HG02623 (cell line): Measurements from ENCODE around the gene HLTF.
A peak's percentile ranks its signal among the peaks of the same experiment; 100 is the strongest.
"Not testable (repeated sequence)": the region's sequence is repeated elsewhere in the genome, so short reads cannot be mapped to it uniquely, and the experiment has no call there.

Source experiments
- ATAC-seq: cut with Tn5 transposase; IDR thresholded peaks from one replicate; pipeline ENCODE4 v1.9.1; 2021; ENCODE audit warnings: moderate library complexity; ENCODE audit not compliant: unreplicated experiment

The HLTF gene, protein sequence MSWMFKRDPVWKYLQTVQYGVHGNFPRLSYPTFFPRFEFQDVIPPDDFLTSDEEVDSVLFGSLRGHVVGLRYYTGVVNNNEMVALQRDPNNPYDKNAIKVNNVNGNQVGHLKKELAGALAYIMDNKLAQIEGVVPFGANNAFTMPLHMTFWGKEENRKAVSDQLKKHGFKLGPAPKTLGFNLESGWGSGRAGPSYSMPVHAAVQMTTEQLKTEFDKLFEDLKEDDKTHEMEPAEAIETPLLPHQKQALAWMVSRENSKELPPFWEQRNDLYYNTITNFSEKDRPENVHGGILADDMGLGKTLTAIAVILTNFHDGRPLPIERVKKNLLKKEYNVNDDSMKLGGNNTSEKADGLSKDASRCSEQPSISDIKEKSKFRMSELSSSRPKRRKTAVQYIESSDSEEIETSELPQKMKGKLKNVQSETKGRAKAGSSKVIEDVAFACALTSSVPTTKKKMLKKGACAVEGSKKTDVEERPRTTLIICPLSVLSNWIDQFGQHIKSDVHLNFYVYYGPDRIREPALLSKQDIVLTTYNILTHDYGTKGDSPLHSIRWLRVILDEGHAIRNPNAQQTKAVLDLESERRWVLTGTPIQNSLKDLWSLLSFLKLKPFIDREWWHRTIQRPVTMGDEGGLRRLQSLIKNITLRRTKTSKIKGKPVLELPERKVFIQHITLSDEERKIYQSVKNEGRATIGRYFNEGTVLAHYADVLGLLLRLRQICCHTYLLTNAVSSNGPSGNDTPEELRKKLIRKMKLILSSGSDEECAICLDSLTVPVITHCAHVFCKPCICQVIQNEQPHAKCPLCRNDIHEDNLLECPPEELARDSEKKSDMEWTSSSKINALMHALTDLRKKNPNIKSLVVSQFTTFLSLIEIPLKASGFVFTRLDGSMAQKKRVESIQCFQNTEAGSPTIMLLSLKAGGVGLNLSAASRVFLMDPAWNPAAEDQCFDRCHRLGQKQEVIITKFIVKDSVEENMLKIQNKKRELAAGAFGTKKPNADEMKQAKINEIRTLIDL

GRCh38 chr3:149086232-149086988 lies at the start of gene HLTF:
Gene HLTF (minus strand): TSS chr3:149086533. CDS start chr3:149086336, 197 bp downstream.
- peak; percentile 99 for ATAC-seq

- no peak for ATAC-seq
These were observed 48.2 kb upstream of the HLTF start for GRCh38 chr3:149134575-149134974.

GRCh38 chr3:149131589-149131988 lies 45.3 kb upstream of the HLTF start:
- no peak for ATAC-seq

DNA sequence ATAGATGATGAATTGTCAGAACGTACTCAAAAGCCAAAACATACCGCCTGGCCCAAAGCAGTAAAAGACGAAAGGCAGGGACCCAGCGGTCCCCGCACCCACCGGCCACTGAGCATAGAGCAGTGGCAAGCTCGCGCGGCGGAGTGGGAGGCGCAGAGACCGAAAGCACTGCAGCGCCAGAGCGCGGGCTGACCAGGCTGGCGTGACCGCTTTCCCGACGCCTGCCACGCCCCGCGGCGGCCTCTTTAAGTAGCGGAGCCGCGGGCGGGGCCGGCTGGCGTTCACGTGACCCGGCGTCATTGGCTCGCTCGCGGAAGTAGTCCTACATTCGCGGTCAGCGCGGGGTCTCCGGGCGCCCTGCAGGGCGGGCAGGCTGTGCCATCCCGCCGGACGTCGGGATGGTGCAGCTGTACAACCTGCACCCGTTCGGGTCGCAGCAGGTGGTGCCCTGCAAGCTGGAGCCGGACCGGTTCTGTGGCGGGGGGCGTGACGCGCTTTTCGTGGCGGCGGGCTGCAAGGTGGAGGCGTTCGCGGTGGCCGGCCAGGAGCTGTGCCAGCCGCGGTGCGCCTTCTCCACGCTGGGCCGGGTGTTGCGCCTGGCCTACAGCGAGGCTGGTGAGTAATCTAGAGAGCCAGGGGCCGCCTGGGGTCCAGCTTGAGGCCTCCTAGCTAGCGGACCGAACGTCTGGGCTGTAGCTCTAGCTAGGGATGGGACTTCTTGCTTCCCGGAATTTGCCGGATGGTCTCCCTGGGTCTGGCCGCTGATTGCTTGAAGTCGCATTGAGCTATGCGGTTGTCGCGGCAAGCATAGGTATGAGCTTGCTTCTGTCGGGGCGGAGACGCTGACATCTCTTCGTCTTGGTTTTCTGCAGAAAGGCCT lies 43.2 kb upstream of the HLTF start, which contains the start of gene HPS3:
TSS of gene HPS3 (plus strand) at position 313 of the 880 bp plus-strand sequence. CDS start at position 399, 86 bp downstream.
- ATAC-seq, result peak; percentile 92

- ATAC-seq, result no peak
These were observed 42.5 kb upstream of the HLTF start for GRCh38 chr3:149128821-149129220.

GRCh38 chr3:149122721-149123578 lies 36.6 kb upstream of the HLTF start:
- ATAC-seq, result no peak

DNA sequence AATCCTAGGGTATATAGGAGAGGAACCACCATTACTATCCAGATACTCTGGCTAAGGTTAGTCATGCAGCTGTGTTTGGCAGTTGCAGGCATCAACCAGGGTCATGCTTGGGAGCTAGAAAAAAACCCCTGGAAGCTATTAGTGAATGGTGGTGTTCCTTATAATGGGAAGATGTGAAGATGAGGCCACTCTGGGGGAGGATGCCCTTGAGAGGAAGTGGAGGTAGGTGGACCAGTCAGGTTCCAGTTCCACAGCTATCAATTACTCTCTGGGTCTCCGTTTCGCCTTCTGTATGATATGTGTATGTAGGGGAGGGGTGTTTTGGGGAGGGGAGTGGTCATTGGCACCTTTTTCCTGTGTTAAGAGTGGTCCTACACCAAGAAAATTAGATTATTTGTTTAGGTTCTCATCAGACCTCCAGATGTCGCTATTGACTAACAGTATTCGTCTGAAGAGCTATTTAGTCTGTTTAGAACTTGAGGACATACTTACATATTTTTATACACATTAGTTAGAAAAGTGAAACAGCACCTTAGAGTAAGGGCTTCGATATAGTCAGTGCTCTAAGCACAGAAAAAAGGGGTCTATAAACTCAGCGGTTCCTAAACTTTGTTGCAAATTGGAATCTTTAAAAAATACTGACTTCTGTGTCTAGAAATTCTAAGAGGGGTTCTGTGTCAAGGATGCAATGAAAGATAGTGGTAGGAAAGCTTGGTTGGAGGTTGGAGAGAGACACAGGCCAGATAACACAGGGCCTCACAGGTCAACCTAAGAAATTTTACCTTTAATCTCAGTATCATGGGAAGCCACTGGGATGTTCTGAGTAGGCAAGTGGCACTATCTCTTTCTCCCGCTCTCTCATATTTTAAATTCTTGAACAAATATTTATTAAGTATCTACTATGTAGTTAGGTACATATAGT lies 34.0 kb upstream of the HLTF start:
- ATAC-seq, result peak; percentile 57

DNA sequence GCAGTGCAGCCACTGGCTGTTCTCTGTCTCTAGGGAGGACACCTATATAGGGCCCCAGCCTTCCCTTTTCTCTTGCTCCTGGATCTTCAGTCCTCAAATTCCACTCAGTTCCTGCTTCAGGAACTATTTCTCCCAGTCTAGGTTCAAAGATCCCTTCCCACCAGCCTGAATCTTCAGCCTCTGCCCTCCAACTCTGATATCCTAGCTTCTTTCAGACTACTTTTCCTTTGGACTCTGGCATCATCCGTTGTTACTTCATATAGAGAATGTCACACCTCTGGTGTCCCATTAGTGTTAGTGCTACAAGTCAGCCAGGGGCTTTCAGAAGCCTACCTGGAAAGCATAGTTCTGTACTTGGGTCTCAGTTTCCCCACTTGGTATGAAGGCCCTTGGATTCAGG lies 33.1 kb upstream of the HLTF start:
- ATAC-seq, result no peak

GRCh38 chr3:149118724-149119123 lies 32.4 kb upstream of the HLTF start:
- ATAC-seq, result no peak

DNA sequence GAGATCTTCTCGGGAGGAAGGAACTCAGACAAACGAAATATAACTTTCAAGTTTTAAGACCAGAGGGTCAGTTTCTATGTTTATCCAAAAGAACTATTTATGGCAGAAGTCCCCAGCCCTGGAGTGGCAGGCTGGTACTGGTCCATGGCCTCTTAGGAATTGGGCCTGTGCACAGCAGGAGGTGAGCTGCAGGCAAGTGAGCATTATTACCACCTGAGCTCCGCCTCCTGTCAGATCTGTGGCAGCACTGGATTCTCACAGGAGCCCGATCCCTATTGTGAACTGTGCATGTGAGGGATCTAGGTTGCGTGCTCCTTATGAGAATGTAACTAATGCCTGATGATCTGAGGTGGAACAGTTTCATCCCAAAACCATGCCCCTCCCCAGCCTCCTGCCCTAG lies 28.8 kb upstream of the HLTF start:
- ATAC-seq, result no peak

- no peak for ATAC-seq
These were observed 28.1 kb upstream of the HLTF start for GRCh38 chr3:149114458-149114857.

- ATAC-seq, result no peak
These were observed 18.2 kb upstream of the HLTF start for GRCh38 chr3:149104484-149104883.

GRCh38 chr3:149101641-149102040 lies 15.3 kb upstream of the HLTF start:
- no peak for ATAC-seq

DNA sequence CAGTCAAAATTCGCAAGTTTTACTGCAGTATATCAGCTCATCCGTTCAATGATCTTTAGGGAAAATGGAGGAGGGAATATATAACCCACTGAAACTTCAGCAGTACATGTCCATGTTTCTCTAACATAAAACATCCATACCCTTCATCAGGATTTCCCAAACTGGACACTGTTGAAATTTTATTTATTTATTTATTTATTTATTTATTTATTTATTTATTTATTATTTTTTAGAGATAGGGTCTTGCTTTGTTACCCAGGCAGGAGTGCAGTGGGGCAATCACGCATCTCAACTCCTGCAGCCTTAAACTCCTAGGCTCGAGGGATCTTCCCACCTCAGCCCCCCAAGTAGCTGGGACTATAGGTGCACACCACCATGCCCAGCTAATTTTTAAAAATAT lies 14.8 kb upstream of the HLTF start:
- no peak for ATAC-seq

DNA sequence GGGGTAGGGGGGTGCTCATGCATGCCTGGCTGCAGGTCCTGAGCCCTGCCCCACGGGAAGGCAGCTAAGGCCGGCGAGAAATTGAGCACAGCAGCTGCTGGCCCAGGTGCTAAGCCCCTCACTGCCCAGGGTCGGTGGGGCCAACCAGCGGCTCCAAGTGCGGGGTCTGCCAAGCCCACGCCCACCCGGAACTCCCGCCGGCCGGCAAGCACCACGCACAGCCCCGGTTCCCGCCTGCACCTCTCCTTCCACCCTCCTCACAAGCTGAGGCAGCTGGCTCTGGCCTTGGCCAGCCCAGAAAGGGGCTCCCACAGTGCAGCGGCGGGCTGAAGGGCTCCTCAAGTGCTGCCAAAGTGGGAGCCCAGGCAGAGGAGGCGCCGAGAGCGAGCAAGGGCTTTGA lies 11.7 kb upstream of the HLTF start:
- ATAC-seq, result not testable (repeated sequence)

DNA sequence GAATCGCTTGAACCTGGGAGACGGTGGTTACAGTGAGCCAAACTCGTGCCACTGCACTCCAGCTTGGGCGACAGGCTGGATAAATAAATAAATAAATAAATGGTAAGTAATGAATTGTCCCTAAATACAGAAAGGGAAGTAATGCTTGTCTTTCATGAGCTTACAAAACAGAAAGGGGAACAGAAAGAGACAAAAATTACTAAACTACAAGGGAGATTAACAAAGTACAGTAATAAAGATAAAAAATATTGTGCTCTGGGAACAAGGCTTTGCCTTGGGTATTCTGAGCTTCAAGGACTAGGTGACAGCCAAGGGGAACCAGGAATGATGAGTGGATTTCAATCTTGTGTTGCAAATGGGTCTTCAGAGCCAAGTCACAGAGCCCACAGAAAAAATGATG lies 9.2 kb upstream of the HLTF start:
- ATAC-seq, result peak; percentile 80

DNA sequence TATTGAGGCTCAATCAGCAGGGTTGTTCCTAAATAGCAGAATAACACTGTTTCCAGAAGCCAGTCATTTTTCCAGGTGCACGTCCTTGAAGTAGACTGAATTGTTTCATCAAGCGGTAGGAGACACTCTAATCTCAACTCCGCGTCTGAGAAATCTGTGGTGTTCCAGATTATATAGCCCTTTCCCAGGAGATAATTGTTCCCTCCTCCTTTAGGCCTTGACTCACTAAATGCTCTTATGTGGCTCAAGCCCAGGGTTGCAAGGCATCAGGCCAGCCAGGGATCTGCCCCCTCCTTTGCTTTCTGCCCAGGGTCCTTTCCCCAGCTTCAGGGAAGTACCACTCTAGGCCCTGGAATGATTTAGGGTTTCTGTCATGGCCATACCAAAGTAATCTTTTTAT lies 5.7 kb upstream of the HLTF start:
- ATAC-seq, result no peak

- no peak for ATAC-seq
These were observed 4.6 kb upstream of the HLTF start for GRCh38 chr3:149090907-149091306.
